Type B pancreatic cell (in vitro differentiated cells): ENCODE results near the gene WDR1. TPM values are rescaled to one million over a fixed set of nuclear protein-coding genes. Genes with fewer than 3 reads are reported as not detected.
A peak's percentile ranks its signal among the peaks of the same experiment; 100 is the strongest.

Experiments
- DNase-seq: peaks from one replicate; pipeline ENCODE4 v3.0.0; 2021; ENCODE audit warnings: mixed read lengths; ENCODE audit not compliant: unreplicated experiment; ENCODE audit errors: extremely low spot score
- H3K27ac Mint-ChIP-seq: 2 replicates; pipeline ENCODE4 v1.8.0; 2021; ENCODE audit warnings: mild to moderate bottlenecking, mixed read lengths
- H3K27me3 Mint-ChIP-seq: 2 replicates; pipeline ENCODE4 v1.8.0; 2021; ENCODE audit warnings: mixed read lengths
- H3K36me3 Mint-ChIP-seq: 2 replicates; pipeline ENCODE4 v1.8.0; 2021; ENCODE audit warnings: mixed read lengths
- H3K4me1 Mint-ChIP-seq: one replicate; pipeline ENCODE4 v1.8.0; 2021; ENCODE audit warnings: mixed read lengths; ENCODE audit not compliant: unreplicated experiment
- H3K4me3 Mint-ChIP-seq: 2 replicates; pipeline ENCODE4 v1.8.0; 2021; ENCODE audit warnings: mild to moderate bottlenecking, mixed read lengths
- H3K9me3 Mint-ChIP-seq: 2 replicates; pipeline ENCODE4 v1.8.0; 2021; ENCODE audit warnings: mixed read lengths
- CTCF ChIP-seq: fragments of 200-600 bp; sonication (generic); conservative IDR thresholded peaks from 2 replicates; pipeline ENCODE4 v1.5.0; 2021; ENCODE audit warnings: antibody characterized with exemption, mild to moderate bottlenecking
- total RNA-seq: library from RNA; stranded (reverse); gene quantifications from 2 replicates; pipeline ENCODE4 v1.2.1, GENCODE V29; 2021; ENCODE audit warnings: low replicate concordance

Gene WDR1
- total RNA-seq, 1 donor from 2014 or later = 227 TPM

- Mint-ChIP-seq H3K27me3 (no peaks in the 10 kb centered on the region), H3K4me3 (no peak overlapping the region), H3K9me3 (no peaks in the 10 kb centered on the region), H3K27ac (peak overlapping the region; percentile 39), H3K36me3 (peaks cover 27% of the 10 kb centered on the region), H3K4me1 (peaks cover 20% of the 10 kb centered on the region)
- no peak for TF ChIP-seq CTCF
- DNase-seq = no peak
Observed at GRCh38 chr4:10090467-10091250, 25.9 kb downstream of the WDR1 start.

GRCh38 chr4:10089346-10089745, 27.3 kb downstream of the WDR1 start:
- peaks cover 31% of the 10 kb centered on the region for H3K36me3 Mint-ChIP-seq
- no peak for DNase-seq

GRCh38 chr4:10088135-10089010, 28.2 kb downstream of the WDR1 start:
- no peak for TF ChIP-seq CTCF
- Mint-ChIP-seq H3K36me3 (peaks cover 23% of the 10 kb centered on the region), H3K27me3 (no peaks in the 10 kb centered on the region), H3K27ac (peak overlapping the region; percentile 72), H3K4me3 (no peak overlapping the region), H3K4me1 (peaks cover 12% of the 10 kb centered on the region), H3K9me3 (no peaks in the 10 kb centered on the region)
- no peak for DNase-seq

More at GRCh38 chr4:10089346-10089745, 27.3 kb downstream of the WDR1 start:
- Mint-ChIP-seq H3K9me3 (no peaks in the 10 kb centered on the region), H3K27ac (peak overlapping the region; percentile 72), H3K4me1 (peaks cover 20% of the 10 kb centered on the region), H3K4me3 (no peak overlapping the region), H3K27me3 (no peaks in the 10 kb centered on the region)
- TF ChIP-seq CTCF = peak; percentile 40

- Mint-ChIP-seq H3K36me3 (peaks cover 22% of the 10 kb centered on the region), H3K27me3 (no peaks in the 10 kb centered on the region), H3K4me3 (no peak overlapping the region), H3K9me3 (no peaks in the 10 kb centered on the region), H3K4me1 (peaks cover 4% of the 10 kb centered on the region), H3K27ac (no peak overlapping the region)
- TF ChIP-seq CTCF = no peak
- no peak for DNase-seq
Observed at GRCh38 chr4:10087152-10087791, 29.3 kb downstream of the WDR1 start.

- Mint-ChIP-seq H3K27ac (no peak overlapping the region), H3K9me3 (no peaks in the 10 kb centered on the region), H3K36me3 (peaks cover 23% of the 10 kb centered on the region), H3K4me1 (peaks cover 4% of the 10 kb centered on the region), H3K4me3 (no peak overlapping the region), H3K27me3 (no peaks in the 10 kb centered on the region)
- no peak for TF ChIP-seq CTCF
- DNase-seq = no peak
Observed at GRCh38 chr4:10086506-10087120, 30.0 kb downstream of the WDR1 start.
